K562 (cell line): ENCODE data around the gene CXCL6. TPM values are rescaled to one million over a fixed set of nuclear protein-coding genes. Genes with fewer than 3 reads are reported as not detected.

Source experiments
- ATAC-seq: fragments of 200-7000 bp; cut with Tn5 transposase; 3 replicates; pipeline ENCODE4 v1.9.1; 2020; ENCODE audit warnings: moderate library complexity
- BruUV-seq: library from RNA; stranded (reverse); fragments of 400-500 nt; replicated peaks from 2 replicates; lab custom pipeline; 2021; lab: Mats Ljungman, UMichigan
- CTCF ChIA-PET: fragments of 300-600 bp; formaldehyde crosslinking; extraction: SDS; loops from one replicate; lab custom pipeline; 2021; ENCODE audit warnings: low intra/inter-chr PET ratio; lab: Yijun Ruan, JAX
- POLR2A ChIA-PET: fragments of 300-600, 350-650 bp; sonication (Branson Sonifier 250); formaldehyde crosslinking; extraction: SDS; loops from one replicate; lab custom pipeline; 2021; ENCODE audit warnings: antibody characterized with exemption, inconsistent platforms; lab: Yijun Ruan, JAX
- DNase-seq, 4 experiments: peaks; one replicate each; pipeline versions ENCODE4 v3.0.0 to v3.0.0-alpha.2; 2011 to 2018; ENCODE audit warnings: low spot score in 3 of 4, mixed read lengths in 3 of 4; ENCODE audit errors: extremely low read depth in 1 of 4
- FAIRE-seq: peaks from 2 replicates; lab custom pipeline; 2011; peaks lifted over from hg19 to GRCh38; lab: Jason Lieb, UNC
- H2AFZ ChIP-seq: 2 replicates; pipeline ENCODE4 v1.6.0; 2011; ENCODE audit warnings: low read depth, low read length, control low read depth, inconsistent platforms
- H3K27ac ChIP-seq: fragments of 200-600 bp; 3 replicates; pipeline ENCODE4 v1.8.0; 2011; ENCODE audit warnings: low read depth, mild to moderate bottlenecking, control low read depth, inconsistent platforms, low read length, moderate library complexity, mixed read lengths; ENCODE audit errors: extremely low read depth
- H3K27me3 ChIP-seq, 2 experiments: fragments of 300-600 bp in 1 of 2; 2 replicates in 1 of 2; 3 replicates in 1 of 2; pipeline versions ENCODE4 v1.6.0 to v1.8.0; 2011; ENCODE audit warnings: inconsistent platforms in 2 of 2, low read length in 2 of 2, mild to moderate bottlenecking in 1 of 2, mixed read lengths in 1 of 2, moderate library complexity in 1 of 2; ENCODE audit not compliant: control insufficient read depth in 2 of 2, insufficient read depth in 2 of 2
- H3K36me3 ChIP-seq: fragments of 300-600 bp; 3 replicates; pipeline ENCODE4 v1.8.0; 2011; ENCODE audit warnings: mild to moderate bottlenecking, low read length, inconsistent platforms; ENCODE audit not compliant: control insufficient read depth, insufficient read depth
- H3K4me1 ChIP-seq, 2 experiments: fragments of 200-600 bp in 1 of 2; replicated peaks in 1 of 2; 2 replicates in 1 of 2; 3 replicates in 1 of 2; pipeline versions ENCODE4 v1.5.1 to v1.8.0; 2011; ENCODE audit warnings: inconsistent platforms in 2 of 2, low read length in 2 of 2, mild to moderate bottlenecking in 1 of 2, mixed read lengths in 1 of 2, moderate library complexity in 1 of 2; ENCODE audit not compliant: control insufficient read depth in 2 of 2, insufficient read depth in 2 of 2
- H3K4me2 ChIP-seq: 2 replicates; pipeline ENCODE4 v1.6.1; 2011; ENCODE audit warnings: low read length, control low read depth, inconsistent platforms, mixed read lengths; ENCODE audit not compliant: insufficient read depth
- H3K4me3 ChIP-seq: fragments of 200-600 bp; sonication (generic), shearing (Covaris generic); 2 replicates; pipeline ENCODE4 v1.5.1; 2016; ENCODE audit warnings: control low read depth, inconsistent platforms
- H3K79me2 ChIP-seq: fragments of 200-600 bp; 3 replicates; pipeline ENCODE4 v1.8.0; 2011; ENCODE audit warnings: low read length, inconsistent platforms; ENCODE audit not compliant: control insufficient read depth, insufficient read depth
- H3K9ac ChIP-seq, 2 experiments: 2 replicates each; pipeline versions ENCODE4 v1.6.0 to v1.6.1; 2011; ENCODE audit warnings: low read depth in 2 of 2, low read length in 2 of 2, control low read depth in 1 of 2, inconsistent platforms in 1 of 2, mild to moderate bottlenecking in 1 of 2, mixed read lengths in 1 of 2; ENCODE audit not compliant: insufficient read depth in 1 of 2
- H3K9me1 ChIP-seq: one replicate; pipeline ENCODE4 v1.6.0; 2011; ENCODE audit warnings: inconsistent platforms, mild to moderate bottlenecking, low read length, moderate library complexity; ENCODE audit not compliant: control insufficient read depth, insufficient read depth
- H3K9me3 ChIP-seq: replicated peaks from 2 replicates; pipeline ENCODE4 v1.5.1; 2011; ENCODE audit warnings: low read depth, low read length, inconsistent platforms; ENCODE audit not compliant: control insufficient read depth, insufficient read depth
- H4K20me1 ChIP-seq: replicated peaks from 2 replicates; pipeline ENCODE4 v1.6.1; 2011; ENCODE audit warnings: low read length, inconsistent platforms, mixed read lengths; ENCODE audit not compliant: control insufficient read depth, insufficient read depth
- C11orf30 ChIP-seq: fragments of 450-650 bp; IDR thresholded peaks from 2 replicates; pipeline ENCODE4 v1.6.1; 2016; ENCODE audit warnings: low read depth, mild to moderate bottlenecking
- CAMTA2 ChIP-seq: fragments of 250-450 bp; sonication (Bioruptor Pico); conservative IDR thresholded peaks from 2 replicates; pipeline ENCODE4 v1.5.1; 2022
- MAFF ChIP-seq: IDR thresholded peaks from 2 replicates; pipeline ENCODE4 v1.6.1; 2012; ENCODE audit warnings: low read length, improper control_type of control experiment
- MAFG ChIP-seq: fragments of 450-650 bp; conservative IDR thresholded peaks from 2 replicates; pipeline ENCODE4 v1.6.1; 2016; ENCODE audit warnings: missing genetic modification characterization, missing compliant biosample characterization
- MAFK ChIP-seq: IDR thresholded peaks from 2 replicates; pipeline ENCODE4 v1.6.1; 2011; ENCODE audit warnings: low read length, improper control_type of control experiment
- ZNF316 ChIP-seq: fragments of 450-650 bp; IDR thresholded peaks from 2 replicates; pipeline ENCODE4 v1.6.1; 2016
- WGBS: fragments of 100-300 bp; shearing (Covaris generic); methylation state at CpG from one replicate; pipeline ENCODE4 v1.1.6; 2016; ENCODE audit warnings: low coverage, mixed read lengths; ENCODE audit not compliant: insufficient coverage; ENCODE audit errors: missing lambda C conversion rate; 5-methylcytosine and 5-hydroxymethylcytosine counted together
- in situ Hi-C: fragments of 300-500 bp; cut with MboI; formaldehyde crosslinking; loops from 4 replicates; pipeline ENCODE4 v1.15.0; 2018; ENCODE audit warnings: inconsistent platforms, mixed read lengths
- intact Hi-C: fragments of 100-400 bp; cut with micrococcal nuclease; formaldehyde crosslinking; loops from 2 replicates; pipeline ENCODE4 v1.14.2; 2022
- polyA plus RNA-seq, 8 experiments: library from polyadenylated mRNA; depleted of rRNA in 4 of 8; stranded (reverse) in 5 of 8; unstranded in 3 of 8; fragments of >200 nt; fragmentation: Nextera tagmentation in 2 of 8; fragmentation: Illumina TruSeq in 1 of 8; extraction: Ambion mirVana in 2 of 8; extraction: Trizol in 1 of 8; gene quantifications; 2 replicates each; pipeline versions ENCODE4 v1.2.1 to v1.2.3, GENCODE V29; 2011 to 2014; ENCODE audit warnings: inconsistent platforms in 1 of 8, missing spikeins in 1 of 8
- total RNA-seq, 7 experiments: library from RNA; depleted of rRNA in 6 of 7; stranded (reverse); fragments of >200 nt in 6 of 7; fragmentation: Illumina TruSeq in 2 of 7; extraction: Trizol in 2 of 7; gene quantifications; 2 replicates each; pipeline versions ENCODE4 v1.2.1 to v1.2.3, GENCODE V29; 2011 to 2021; ENCODE audit warnings: low replicate concordance in 1 of 7
- TF ChIP-seq, protein P1 (sequence below): sonication (generic); formaldehyde crosslinking; IDR thresholded peaks from 2 replicates; pipeline ENCODE4 v1.8.1; 2023; ENCODE audit warnings: mild to moderate bottlenecking, missing genetic modification reagents

Gene CXCL6
- total and polyA plus RNA-seq, 9 of the 15 experiments (the other 6 are each of a cell fraction or from before 2014, with no cell fraction given) = not detected

DNA sequence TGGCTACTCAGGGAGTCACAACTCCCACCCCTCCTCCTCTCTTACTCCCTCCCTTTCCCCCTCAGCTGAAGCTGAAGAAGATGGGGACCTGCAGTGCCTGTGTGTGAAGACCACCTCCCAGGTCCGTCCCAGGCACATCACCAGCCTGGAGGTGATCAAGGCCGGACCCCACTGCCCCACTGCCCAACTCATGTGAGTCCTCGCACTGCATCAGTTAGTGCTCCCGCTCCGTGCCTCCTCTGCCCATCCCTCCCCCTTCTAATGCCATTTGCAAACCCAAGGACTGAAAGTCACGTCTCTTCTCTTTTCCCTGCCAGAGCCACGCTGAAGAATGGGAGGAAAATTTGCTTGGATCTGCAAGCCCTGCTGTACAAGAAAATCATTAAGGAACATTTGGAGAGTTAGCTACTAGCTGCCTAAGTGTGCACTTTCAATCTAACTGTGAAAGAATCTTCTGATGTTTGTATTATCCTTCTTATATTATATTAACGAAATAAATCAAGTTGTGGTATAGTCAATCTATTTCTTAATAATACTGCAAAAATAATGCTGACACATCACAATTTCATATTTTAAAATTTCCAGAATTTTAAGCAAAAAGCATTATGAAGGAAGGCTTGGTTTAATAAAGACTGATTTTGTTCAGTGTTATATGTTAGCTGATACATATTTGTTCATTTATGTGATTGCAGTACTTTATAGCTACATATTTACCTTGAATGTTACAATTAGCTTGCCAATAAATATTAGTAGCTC, 17.4 kb downstream of the CXCL6 start:
- no peak overlapping the region for H3K4me3 ChIP-seq
- H3K9me3 ChIP-seq = no peaks in the 10 kb centered on the region
- intact Hi-C loops = no loop called here
- in situ Hi-C loops = no loop called here
- FAIRE-seq (no peak), ATAC-seq (no peak), DNase-seq (no peak)
- H3K27ac ChIP-seq = no peak overlapping the region
- BruUV-seq = no TSS peak
- no peaks in the 10 kb centered on the region for H3K36me3 ChIP-seq
- H2AFZ ChIP-seq = no peak overlapping the region
- no peaks in the 10 kb centered on the region for H3K79me2 ChIP-seq
- WGBS = 47% methylated on average over 6 of the region's 8 CpGs
- H3K4me1 ChIP-seq = peaks cover 0 to 5% of the 10 kb centered on the region in 2 experiments; a peak in 1 of 5 replicates
- H3K27me3 ChIP-seq = no peaks in the 10 kb centered on the region
- CTCF ChIA-PET = interaction anchor here (0.6 kb wide), 1 partner anchor 200 kb away, joined by 4 read pairs; no protein-coding TSS in a partner anchor
- POLR2A ChIA-PET = interaction anchor here (0.8 kb wide), 1 partner anchor 14 kb away, joined by 4 read pairs; no protein-coding TSS in a partner anchor
- H3K9ac ChIP-seq = no peak overlapping the region
- no peak overlapping the region for H3K4me2 ChIP-seq
- H4K20me1 ChIP-seq = no peaks in the 10 kb centered on the region
- TF ChIP-seq MAFF (peak; percentile 96), ZNF316 (peak; percentile 97), CAMTA2 (CRISPR knock-in tag) (no peak), MAFG (peak; percentile 91), C11orf30 (peak; percentile 90), MAFK (peak; percentile 98)
- TF ChIP-seq, protein P1, sequence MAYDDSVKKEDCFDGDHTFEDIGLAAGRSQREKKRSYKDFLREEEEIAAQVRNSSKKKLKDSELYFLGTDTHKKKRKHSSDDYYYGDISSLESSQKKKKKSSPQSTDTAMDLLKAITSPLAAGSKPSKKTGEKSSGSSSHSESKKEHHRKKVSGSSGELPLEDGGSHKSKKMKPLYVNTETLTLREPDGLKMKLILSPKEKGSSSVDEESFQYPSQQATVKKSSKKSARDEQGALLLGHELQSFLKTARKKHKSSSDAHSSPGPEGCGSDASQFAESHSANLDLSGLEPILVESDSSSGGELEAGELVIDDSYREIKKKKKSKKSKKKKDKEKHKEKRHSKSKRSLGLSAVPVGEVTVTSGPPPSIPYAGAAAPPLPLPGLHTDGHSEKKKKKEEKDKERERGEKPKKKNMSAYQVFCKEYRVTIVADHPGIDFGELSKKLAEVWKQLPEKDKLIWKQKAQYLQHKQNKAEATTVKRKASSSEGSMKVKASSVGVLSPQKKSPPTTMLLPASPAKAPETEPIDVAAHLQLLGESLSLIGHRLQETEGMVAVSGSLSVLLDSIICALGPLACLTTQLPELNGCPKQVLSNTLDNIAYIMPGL (CRISPR knock-in tag) = no peak
- H3K9me1 ChIP-seq = no peaks in the 10 kb centered on the region
